ENCODE measurements around the gene ASTN2. TPM values are rescaled to one million over a fixed set of nuclear protein-coding genes. Genes with fewer than 3 reads are reported as not detected.

Gene ASTN2
- total and polyA plus RNA-seq, 9 of the 15 experiments (the other 6 are each of a cell fraction or from before 2014, with no cell fraction given): 0.56 to 3.5 (median 1.9) TPM

DNA sequence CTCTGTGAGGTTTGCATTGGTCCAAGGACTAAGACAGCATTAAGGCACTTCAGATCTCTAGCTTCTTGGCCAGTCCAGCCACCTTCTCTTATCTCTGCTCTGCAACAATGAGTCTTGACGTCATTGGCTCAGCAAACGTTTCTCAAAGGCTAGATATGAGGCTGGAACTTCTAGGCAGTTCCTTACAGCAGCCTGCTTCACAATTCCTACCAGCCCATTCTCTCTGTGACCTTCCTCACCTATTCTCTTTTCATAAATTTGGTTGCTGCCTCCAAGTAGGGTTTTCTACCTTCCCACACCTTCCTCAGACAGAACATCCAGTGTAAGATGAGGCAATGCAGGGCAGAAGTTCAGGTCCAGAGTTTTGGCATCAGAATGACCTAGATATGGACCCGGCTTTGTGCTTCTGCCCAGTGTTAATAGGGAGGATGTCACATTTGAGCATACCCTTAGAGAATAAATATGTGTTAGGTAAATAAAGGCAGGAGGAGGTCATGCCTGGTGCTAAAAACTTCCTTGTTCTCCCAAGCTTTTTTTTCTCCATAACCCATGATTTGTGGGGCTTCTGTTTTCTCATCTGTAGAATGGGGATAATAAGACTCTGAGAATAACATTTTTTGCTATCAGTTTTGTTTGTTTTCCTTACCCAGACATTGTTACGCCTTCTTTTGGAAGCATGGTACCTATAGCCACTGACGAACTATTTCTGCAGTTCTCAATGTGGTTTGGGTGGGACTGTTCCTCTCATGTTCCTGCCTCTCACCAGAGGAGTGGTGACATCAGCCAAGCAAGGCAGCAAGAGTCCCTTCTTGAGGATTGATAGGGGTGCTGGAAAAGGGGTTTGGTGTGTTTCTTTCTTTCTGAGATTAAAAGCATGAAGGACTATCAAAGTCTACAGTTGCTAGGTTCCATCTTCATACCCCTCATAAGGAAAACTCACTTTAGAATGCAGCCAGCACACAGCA is 948.3 kb downstream of the ASTN2 start (continued):
- TF ChIP-seq, protein P1, sequence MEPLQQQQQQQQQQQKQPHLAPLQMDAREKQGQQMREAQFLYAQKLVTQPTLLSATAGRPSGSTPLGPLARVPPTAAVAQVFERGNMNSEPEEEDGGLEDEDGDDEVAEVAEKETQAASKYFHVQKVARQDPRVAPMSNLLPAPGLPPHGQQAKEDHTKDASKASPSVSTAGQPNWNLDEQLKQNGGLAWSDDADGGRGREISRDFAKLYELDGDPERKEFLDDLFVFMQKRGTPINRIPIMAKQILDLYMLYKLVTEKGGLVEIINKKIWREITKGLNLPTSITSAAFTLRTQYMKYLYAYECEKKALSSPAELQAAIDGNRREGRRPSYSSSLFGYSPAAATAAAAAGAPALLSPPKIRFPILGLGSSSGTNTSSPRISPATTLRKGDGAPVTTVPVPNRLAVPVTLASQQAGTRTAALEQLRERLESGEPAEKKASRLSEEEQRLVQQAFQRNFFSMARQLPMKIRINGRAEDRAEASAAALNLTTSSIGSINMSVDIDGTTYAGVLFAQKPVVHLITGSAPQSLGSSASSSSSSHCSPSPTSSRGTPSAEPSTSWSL (CRISPR knock-in tag; IDR thresholded peaks at IDR 0.05; ENCODE audit: borderline replicate concordance): no peak
- peak; percentile 48; the same call in 1 of the 2 replicates for TF ChIP-seq ZBTB17 (CRISPR knock-in tag; IDR thresholded peaks at IDR 0.05)
- TF ChIP-seq ZBED1 (IDR thresholded peaks at IDR 0.05): no peak
- TF ChIP-seq, protein P2, sequence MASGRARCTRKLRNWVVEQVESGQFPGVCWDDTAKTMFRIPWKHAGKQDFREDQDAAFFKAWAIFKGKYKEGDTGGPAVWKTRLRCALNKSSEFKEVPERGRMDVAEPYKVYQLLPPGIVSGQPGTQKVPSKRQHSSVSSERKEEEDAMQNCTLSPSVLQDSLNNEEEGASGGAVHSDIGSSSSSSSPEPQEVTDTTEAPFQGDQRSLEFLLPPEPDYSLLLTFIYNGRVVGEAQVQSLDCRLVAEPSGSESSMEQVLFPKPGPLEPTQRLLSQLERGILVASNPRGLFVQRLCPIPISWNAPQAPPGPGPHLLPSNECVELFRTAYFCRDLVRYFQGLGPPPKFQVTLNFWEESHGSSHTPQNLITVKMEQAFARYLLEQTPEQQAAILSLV (tag; IDR thresholded peaks at IDR 0.05): no peak
- peak; percentile 64; the same call in 1 of the 2 replicates for TF ChIP-seq ZNF583 (CRISPR knock-in tag; IDR thresholded peaks at IDR 0.05)
- peak; percentile 93 for TF ChIP-seq CREB1 (IDR thresholded peaks at IDR 0.05)
- peak; percentile 84 for TF ChIP-seq CREB1 (CRISPR knock-in tag; IDR thresholded peaks at IDR 0.05)
- TF ChIP-seq JUN (IDR thresholded peaks at IDR 0.05; ENCODE audit: borderline replicate concordance, low read depth, low read length): peak; percentile 82
- no peak for TF ChIP-seq JUN (CRISPR knock-in tag; IDR thresholded peaks at IDR 0.05; ENCODE audit: borderline replicate concordance)
- TF ChIP-seq ZNF766 (CRISPR knock-in tag; conservative IDR thresholded peaks at IDR 0.05): peak; percentile 82
- TF ChIP-seq, protein P3, sequence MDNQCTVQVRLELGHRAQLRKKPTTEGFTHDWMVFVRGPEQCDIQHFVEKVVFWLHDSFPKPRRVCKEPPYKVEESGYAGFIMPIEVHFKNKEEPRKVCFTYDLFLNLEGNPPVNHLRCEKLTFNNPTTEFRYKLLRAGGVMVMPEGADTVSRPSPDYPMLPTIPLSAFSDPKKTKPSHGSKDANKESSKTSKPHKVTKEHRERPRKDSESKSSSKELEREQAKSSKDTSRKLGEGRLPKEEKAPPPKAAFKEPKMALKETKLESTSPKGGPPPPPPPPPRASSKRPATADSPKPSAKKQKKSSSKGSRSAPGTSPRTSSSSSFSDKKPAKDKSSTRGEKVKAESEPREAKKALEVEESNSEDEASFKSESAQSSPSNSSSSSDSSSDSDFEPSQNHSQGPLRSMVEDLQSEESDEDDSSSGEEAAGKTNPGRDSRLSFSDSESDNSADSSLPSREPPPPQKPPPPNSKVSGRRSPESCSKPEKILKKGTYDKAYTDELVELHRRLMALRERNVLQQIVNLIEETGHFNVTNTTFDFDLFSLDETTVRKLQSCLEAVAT (IDR thresholded peaks at IDR 0.05): peak in 1 of 2 experiments; percentile 90; a peak in 2 of 4 replicates
- no peak for TF ChIP-seq PCBP1 (IDR thresholded peaks at IDR 0.05; ENCODE audit: low read depth, low read length, poor library complexity, severe bottlenecking)
- no peak for TF ChIP-seq SNRNP70 (optimal IDR thresholded peaks at IDR 0.05; ENCODE audit: low read depth, low read length)
- TF ChIP-seq, protein P4, sequence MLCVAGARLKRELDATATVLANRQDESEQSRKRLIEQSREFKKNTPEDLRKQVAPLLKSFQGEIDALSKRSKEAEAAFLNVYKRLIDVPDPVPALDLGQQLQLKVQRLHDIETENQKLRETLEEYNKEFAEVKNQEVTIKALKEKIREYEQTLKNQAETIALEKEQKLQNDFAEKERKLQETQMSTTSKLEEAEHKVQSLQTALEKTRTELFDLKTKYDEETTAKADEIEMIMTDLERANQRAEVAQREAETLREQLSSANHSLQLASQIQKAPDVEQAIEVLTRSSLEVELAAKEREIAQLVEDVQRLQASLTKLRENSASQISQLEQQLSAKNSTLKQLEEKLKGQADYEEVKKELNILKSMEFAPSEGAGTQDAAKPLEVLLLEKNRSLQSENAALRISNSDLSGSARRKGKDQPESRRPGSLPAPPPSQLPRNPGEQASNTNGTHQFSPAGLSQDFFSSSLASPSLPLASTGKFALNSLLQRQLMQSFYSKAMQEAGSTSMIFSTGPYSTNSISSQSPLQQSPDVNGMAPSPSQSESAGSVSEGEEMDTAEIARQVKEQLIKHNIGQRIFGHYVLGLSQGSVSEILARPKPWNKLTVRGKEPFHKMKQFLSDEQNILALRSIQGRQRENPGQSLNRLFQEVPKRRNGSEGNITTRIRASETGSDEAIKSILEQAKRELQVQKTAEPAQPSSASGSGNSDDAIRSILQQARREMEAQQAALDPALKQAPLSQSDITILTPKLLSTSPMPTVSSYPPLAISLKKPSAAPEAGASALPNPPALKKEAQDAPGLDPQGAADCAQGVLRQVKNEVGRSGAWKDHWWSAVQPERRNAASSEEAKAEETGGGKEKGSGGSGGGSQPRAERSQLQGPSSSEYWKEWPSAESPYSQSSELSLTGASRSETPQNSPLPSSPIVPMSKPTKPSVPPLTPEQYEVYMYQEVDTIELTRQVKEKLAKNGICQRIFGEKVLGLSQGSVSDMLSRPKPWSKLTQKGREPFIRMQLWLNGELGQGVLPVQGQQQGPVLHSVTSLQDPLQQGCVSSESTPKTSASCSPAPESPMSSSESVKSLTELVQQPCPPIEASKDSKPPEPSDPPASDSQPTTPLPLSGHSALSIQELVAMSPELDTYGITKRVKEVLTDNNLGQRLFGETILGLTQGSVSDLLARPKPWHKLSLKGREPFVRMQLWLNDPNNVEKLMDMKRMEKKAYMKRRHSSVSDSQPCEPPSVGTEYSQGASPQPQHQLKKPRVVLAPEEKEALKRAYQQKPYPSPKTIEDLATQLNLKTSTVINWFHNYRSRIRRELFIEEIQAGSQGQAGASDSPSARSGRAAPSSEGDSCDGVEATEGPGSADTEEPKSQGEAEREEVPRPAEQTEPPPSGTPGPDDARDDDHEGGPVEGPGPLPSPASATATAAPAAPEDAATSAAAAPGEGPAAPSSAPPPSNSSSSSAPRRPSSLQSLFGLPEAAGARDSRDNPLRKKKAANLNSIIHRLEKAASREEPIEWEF (CRISPR knock-in tag; IDR thresholded peaks at IDR 0.05): peak; percentile 17; the same call in 1 of the 2 replicates
- TF ChIP-seq HLTF (IDR thresholded peaks at IDR 0.05): peak; percentile 74; the same call in 1 of the 2 replicates
- TF ChIP-seq, protein P5, sequence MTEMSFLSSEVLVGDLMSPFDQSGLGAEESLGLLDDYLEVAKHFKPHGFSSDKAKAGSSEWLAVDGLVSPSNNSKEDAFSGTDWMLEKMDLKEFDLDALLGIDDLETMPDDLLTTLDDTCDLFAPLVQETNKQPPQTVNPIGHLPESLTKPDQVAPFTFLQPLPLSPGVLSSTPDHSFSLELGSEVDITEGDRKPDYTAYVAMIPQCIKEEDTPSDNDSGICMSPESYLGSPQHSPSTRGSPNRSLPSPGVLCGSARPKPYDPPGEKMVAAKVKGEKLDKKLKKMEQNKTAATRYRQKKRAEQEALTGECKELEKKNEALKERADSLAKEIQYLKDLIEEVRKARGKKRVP (CRISPR knock-in tag; IDR thresholded peaks at IDR 0.05): 0 out of 2 replicates have a peak, but pooled peaks have one; percentile 54

Data from K562 (cell line).